H1 (cell line): ENCODE results near the gene MSS51. TPM values are rescaled to one million over a fixed set of nuclear protein-coding genes. Genes with fewer than 3 reads are reported as not detected.

Experiments
- CTCF ChIA-PET: fragments of 300-600 bp; sonication (Branson Sonifier 250); formaldehyde crosslinking; loops from one replicate; lab custom pipeline; 2021; ENCODE audit not compliant: partially characterized antibody; lab: Charles Lee
- POLR2A ChIA-PET: fragments of 300-600 bp; sonication (Branson Sonifier 250); formaldehyde crosslinking; loops from one replicate; lab custom pipeline; 2021; ENCODE audit warnings: inconsistent platforms; ENCODE audit not compliant: partially characterized antibody; lab: Charles Lee
- DNase-seq, 2 experiments: peaks; one replicate each; pipeline versions ENCODE4 v3.0.0 to v3.0.0-alpha.2; 2010 to 2022; ENCODE audit warnings: low spot score in 2 of 2, low read depth in 1 of 2, mixed read lengths in 1 of 2
- FAIRE-seq: peaks from 2 replicates; lab custom pipeline; 2011; peaks lifted over from hg19 to GRCh38; lab: Jason Lieb, UNC
- H2AFZ ChIP-seq: 2 replicates; pipeline ENCODE4 v1.8.1; 2012; ENCODE audit warnings: low read length, inconsistent platforms
- H2AK5ac ChIP-seq: 2 replicates; pipeline ENCODE4 v1.6.1; 2013; ENCODE audit warnings: low read depth, low read length
- H2BK120ac ChIP-seq: replicated peaks from 2 replicates; pipeline ENCODE3; 2013; ENCODE audit warnings: low read depth, low read length, inconsistent platforms
- H2BK12ac ChIP-seq: 2 replicates; pipeline ENCODE4 v1.6.1; 2013; ENCODE audit warnings: low read depth, low read length
- H2BK15ac ChIP-seq: 2 replicates; pipeline ENCODE4 v1.6.1; 2013; ENCODE audit warnings: low read length
- H2BK20ac ChIP-seq: 2 replicates; pipeline ENCODE4 v1.6.1; 2013; ENCODE audit warnings: low read length
- H2BK5ac ChIP-seq: 2 replicates; pipeline ENCODE4 v1.6.1; 2013; ENCODE audit warnings: low read depth, low read length
- H3K14ac ChIP-seq: 2 replicates; pipeline ENCODE4 v1.6.1; 2013; ENCODE audit warnings: inconsistent platforms; ENCODE audit not compliant: insufficient read length
- H3K18ac ChIP-seq: 2 replicates; pipeline ENCODE4 v1.6.1; 2013; ENCODE audit warnings: low read length; ENCODE audit errors: extremely low read depth
- H3K23ac ChIP-seq: 2 replicates; pipeline ENCODE4 v1.6.1; 2013; ENCODE audit warnings: inconsistent platforms; ENCODE audit not compliant: insufficient read length
- H3K23me2 ChIP-seq: 2 replicates; pipeline ENCODE4 v1.6.1; 2013; ENCODE audit warnings: low read depth, low read length
- H3K27ac ChIP-seq: 2 replicates; pipeline ENCODE4 v1.6.1; 2011; ENCODE audit warnings: low read depth, low read length, inconsistent platforms
- H3K27me3 ChIP-seq, 4 experiments: replicated peaks in 1 of 4; 1 replicate in 1 of 4; 2 replicates in 3 of 4; pipeline versions ENCODE4 v1.6.1 to v1.8.1; 2011 to 2013; ENCODE audit warnings: low read length in 3 of 4, mild to moderate bottlenecking in 3 of 4, inconsistent platforms in 2 of 4, mixed read lengths in 2 of 4, moderate library complexity in 1 of 4; ENCODE audit not compliant: control insufficient read depth in 3 of 4, insufficient read depth in 3 of 4; ENCODE audit errors: extremely low read depth in 1 of 4
- H3K36me3 ChIP-seq, 4 experiments: 2 replicates each; pipeline versions ENCODE4 v1.6.1 to v1.8.1; 2011 to 2013; ENCODE audit warnings: mild to moderate bottlenecking in 4 of 4, low read length in 3 of 4, moderate library complexity in 2 of 4, control low read depth in 1 of 4, inconsistent platforms in 1 of 4; ENCODE audit not compliant: insufficient read depth in 4 of 4, control insufficient read depth in 2 of 4
- H3K4ac ChIP-seq: replicated peaks from 2 replicates; pipeline ENCODE3; 2013; ENCODE audit warnings: low read length, low read depth, mixed read lengths, inconsistent platforms; ENCODE audit not compliant: insufficient read length
- H3K4me1 ChIP-seq, 4 experiments: replicated peaks in 1 of 4; 1 replicate in 1 of 4; 2 replicates in 3 of 4; pipeline versions ENCODE4 v1.6.1 to v1.8.1; 2011 to 2013; ENCODE audit warnings: low read length in 3 of 4, inconsistent platforms in 2 of 4, mixed read lengths in 1 of 4; ENCODE audit not compliant: insufficient read depth in 4 of 4, control insufficient read depth in 3 of 4
- H3K4me2 ChIP-seq, 2 experiments: 2 replicates each; pipeline versions ENCODE4 v1.6.1 to v1.8.1; 2011 to 2013; ENCODE audit warnings: low read depth in 2 of 2, low read length in 2 of 2, control low read depth in 1 of 2, inconsistent platforms in 1 of 2, mild to moderate bottlenecking in 1 of 2; ENCODE audit not compliant: insufficient read depth in 1 of 2
- H3K4me3 ChIP-seq, 4 experiments: fragments of 200-600, 300-600 bp in 1 of 4; sonication (generic), shearing (Covaris generic), sonication (Bioruptor Twin) in 1 of 4; 2 replicates each; pipeline versions ENCODE4 v1.5.1 to v1.8.1; 2011 to 2016; ENCODE audit warnings: low read length in 4 of 4, low read depth in 3 of 4, control low read depth in 2 of 4, inconsistent platforms in 2 of 4, mild to moderate bottlenecking in 2 of 4, mixed read lengths in 1 of 4, moderate library complexity in 1 of 4; ENCODE audit not compliant: insufficient read depth in 2 of 4; ENCODE audit errors: extremely low read depth in 1 of 4
- H3K56ac ChIP-seq: replicated peaks from 2 replicates; pipeline ENCODE3; 2013; ENCODE audit warnings: low read depth, mild to moderate bottlenecking, mixed read lengths, low read length, inconsistent platforms; ENCODE audit not compliant: insufficient read length
- H3K79me1 ChIP-seq: 2 replicates; pipeline ENCODE4 v1.6.1; 2013; ENCODE audit warnings: low read depth, low read length, control low read depth
- H3K79me2 ChIP-seq, 2 experiments: 2 replicates each; pipeline versions ENCODE4 v1.6.1 to v1.8.1; 2012 to 2013; ENCODE audit warnings: low read length in 2 of 2, mild to moderate bottlenecking in 2 of 2, inconsistent platforms in 1 of 2; ENCODE audit not compliant: insufficient read depth in 2 of 2, control insufficient read depth in 1 of 2
- H3K9ac ChIP-seq, 4 experiments: replicated peaks in 1 of 4; 1 replicate in 1 of 4; 2 replicates in 3 of 4; pipeline versions ENCODE4 v1.6.1 to v1.8.1; 2011 to 2013; ENCODE audit warnings: low read depth in 3 of 4, low read length in 3 of 4, control low read depth in 2 of 4, mild to moderate bottlenecking in 2 of 4, moderate library complexity in 2 of 4, inconsistent platforms in 1 of 4; ENCODE audit errors: extremely low read depth in 1 of 4
- H3K9me3 ChIP-seq, 2 experiments: 2 replicates each; pipeline versions ENCODE4 v1.6.1 to v1.8.1; 2012 to 2013; ENCODE audit warnings: mild to moderate bottlenecking in 2 of 2, moderate library complexity in 2 of 2, control low read depth in 1 of 2, inconsistent platforms in 1 of 2, low read depth in 1 of 2, low read length in 1 of 2, mixed read lengths in 1 of 2; ENCODE audit not compliant: insufficient read depth in 2 of 2
- H4K20me1 ChIP-seq, 2 experiments: replicated peaks in 1 of 2; 2 replicates each; pipeline versions ENCODE3 to v1.8.1; 2011 to 2013; ENCODE audit warnings: inconsistent platforms in 2 of 2, low read length in 2 of 2, mild to moderate bottlenecking in 1 of 2; ENCODE audit not compliant: insufficient read depth in 2 of 2, control insufficient read depth in 1 of 2
- H4K5ac ChIP-seq: 2 replicates; pipeline ENCODE4 v1.6.1; 2013; ENCODE audit warnings: low read length, low read depth, mixed read lengths, inconsistent platforms; ENCODE audit not compliant: insufficient read length
- H4K8ac ChIP-seq: 2 replicates; pipeline ENCODE4 v1.8.0; 2013; ENCODE audit warnings: mild to moderate bottlenecking, moderate library complexity, low read length, inconsistent platforms; ENCODE audit not compliant: insufficient read depth; ENCODE audit errors: extremely low read depth
- H4K91ac ChIP-seq: replicated peaks from 2 replicates; pipeline ENCODE3; 2013; ENCODE audit warnings: low read length, mixed read lengths, inconsistent platforms; ENCODE audit not compliant: insufficient read length
- ASH2L ChIP-seq: fragments of 200-600, 300-600 bp; sonication (generic); IDR thresholded peaks from one replicate; pipeline ENCODE4 v1.7.1; 2017; ENCODE audit warnings: low read length
- ATF2 ChIP-seq: IDR thresholded peaks from 2 replicates; pipeline ENCODE4 v1.6.1; 2012; ENCODE audit warnings: low read length, inconsistent platforms
- CEBPB ChIP-seq: IDR thresholded peaks from 2 replicates; pipeline ENCODE4 v1.6.1; 2012; ENCODE audit warnings: low read depth, low read length
- E2F6 ChIP-seq: IDR thresholded peaks from 2 replicates; pipeline ENCODE4 v1.6.1; 2012; ENCODE audit warnings: inconsistent platforms
- HDAC6 ChIP-seq: IDR thresholded peaks from one replicate; pipeline ENCODE4 v1.7.1; 2012; ENCODE audit warnings: low read depth, mild to moderate bottlenecking, inconsistent platforms, low read length, moderate library complexity
- JUN ChIP-seq: IDR thresholded peaks from 2 replicates; pipeline ENCODE4 v1.6.1; 2011; ENCODE audit warnings: low read depth, mild to moderate bottlenecking, improper control_type of control experiment, low read length
- JUND ChIP-seq: IDR thresholded peaks from 2 replicates; pipeline ENCODE4 v1.6.1; 2011; ENCODE audit warnings: mild to moderate bottlenecking, improper control_type of control experiment, low read length
- POU5F1 ChIP-seq: IDR thresholded peaks from 2 replicates; pipeline ENCODE4 v1.6.1; 2011; ENCODE audit warnings: low read depth, mild to moderate bottlenecking, low read length, moderate library complexity
- SIX5 ChIP-seq: IDR thresholded peaks from 2 replicates; pipeline ENCODE4 v1.6.1; 2011; ENCODE audit warnings: mild to moderate bottlenecking, low read depth, low read length
- SUZ12 ChIP-seq: fragments of 200-600 bp; sonication (generic); IDR thresholded peaks from 2 replicates; pipeline ENCODE4 v1.6.1; 2012; ENCODE audit warnings: mild to moderate bottlenecking, inconsistent platforms, low read length, moderate library complexity, mixed read lengths
- WGBS, 2 experiments: shearing (Covaris generic) in 1 of 2; methylation state at CpG; one replicate each; pipeline versions ENCODE4 v1.1.6 to v1.1.7; 2013 to 2015; ENCODE audit warnings: low lambda C conversion rate in 2 of 2, mixed read lengths in 2 of 2, inconsistent platforms in 1 of 2, low coverage in 1 of 2, missing lambda C conversion rate in 1 of 2; ENCODE audit not compliant: insufficient replicate concordance in 2 of 2, insufficient coverage in 1 of 2, insufficient read length in 1 of 2; ENCODE audit errors: extremely low coverage in 1 of 2, missing lambda C conversion rate in 1 of 2; 5-methylcytosine and 5-hydroxymethylcytosine counted together
- polyA plus RNA-seq, 7 experiments: library from polyadenylated mRNA; depleted of rRNA in 3 of 7; stranded (reverse) in 5 of 7; unstranded in 2 of 7; fragments of >200 nt in 5 of 7; fragments of 200-250 nt in 2 of 7; gene quantifications; 1 replicate in 5 of 7; 2 replicates in 1 of 7; 4 replicates in 1 of 7; pipeline versions ENCODE4 v1.2.1 to v1.2.3, GENCODE V29; 2011 to 2013; ENCODE audit warnings: missing spikeins in 2 of 7, mixed read lengths in 2 of 7
- total RNA-seq: library from RNA; stranded (reverse); fragmentation: NEBNext Ultra II Directional; extraction: Animal tissue kit (Norgen Biotek cat#: 25700); gene quantifications from 2 replicates; pipeline ENCODE4 v1.2.1, GENCODE V29; 2021

MSS51 gene
- total and polyA plus RNA-seq, 2 of the 8 experiments (the other 6 are each of a cell fraction or from before 2014, with no cell fraction given) = 1.5 to 1.7 TPM

GRCh38 chr10:73432646-73433537 is 469 bp downstream of the MSS51 start:
- H3K56ac ChIP-seq = no peak overlapping the region
- no peaks in the 10 kb centered on the region for H3K27me3 ChIP-seq
- no peak overlapping the region for H3K23ac ChIP-seq
- 89% methylated on average over 2 of the region's 2 CpGs; no CpG with 5 or more reads in 1 of the 2 experiments for WGBS, 2 experiments
- H3K14ac ChIP-seq = no peak overlapping the region
- ChIA-PET CTCF (interaction anchor here (0.6 to 0.8 kb wide), 2 partner anchors 11 to 185 kb away, joined by 3 to 4 read pairs; no protein-coding TSS in a partner anchor), POLR2A (interaction anchor here (0.5 to 1.2 kb wide), 4 partner anchors 18 to 400 kb away, joined by 3 read pairs; no protein-coding TSS in a partner anchor)
- no peak overlapping the region for H2AK5ac ChIP-seq
- DNase-seq (no peak), FAIRE-seq (no peak)
- H3K4me1 ChIP-seq = no peaks in the 10 kb centered on the region
- no peak overlapping the region for H3K27ac ChIP-seq
- H3K79me1 ChIP-seq = no peaks in the 10 kb centered on the region
- H4K91ac ChIP-seq = no peak overlapping the region
- no peaks in the 10 kb centered on the region for H3K79me2 ChIP-seq
- no peak overlapping the region for H2BK20ac ChIP-seq
- H3K9me3 ChIP-seq = no peaks in the 10 kb centered on the region
- no peaks in the 10 kb centered on the region for H4K20me1 ChIP-seq
- H3K23me2 ChIP-seq = no peaks in the 10 kb centered on the region
- H3K9ac ChIP-seq = no peak overlapping the region
- no peak overlapping the region for H4K5ac ChIP-seq
- H2BK15ac ChIP-seq = no peak overlapping the region
- H2BK5ac ChIP-seq = no peak overlapping the region
- H3K4me3 ChIP-seq = no peak overlapping the region
- H3K18ac ChIP-seq = no peak overlapping the region
- no peak overlapping the region for H3K4ac ChIP-seq
- no peak overlapping the region for H3K4me2 ChIP-seq
- no peak overlapping the region for H2BK12ac ChIP-seq
- H4K8ac ChIP-seq = no peak overlapping the region
- no peak overlapping the region for H2BK120ac ChIP-seq
- H2AFZ ChIP-seq = no peak overlapping the region
- peaks cover 0 to 11% (median under 1%) of the 10 kb centered on the region in 4 experiments; a peak in 1 of 8 replicates for H3K36me3 ChIP-seq
- TF ChIP-seq SIX5 (no peak), ATF2 (no peak), ASH2L (no peak), JUND (no peak), CEBPB (no peak), POU5F1 (no peak), JUN (no peak), SUZ12 (no peak), E2F6 (no peak), HDAC6 (no peak)
